Omental fat pad (tissue), 4 donors: Measurements from ENCODE around the gene TPMT. TPM values are rescaled to one million over a fixed set of nuclear protein-coding genes. Genes with fewer than 3 reads are reported as not detected.

Experiments
- ATAC-seq: fragments of 150-250 bp; one replicate; pipeline ENCODE4 v1.9.1; 2016; ENCODE audit warnings: mild to moderate bottlenecking, moderate library complexity; ENCODE audit not compliant: low FRiP score
- DNase-seq: peaks from one replicate; pipeline ENCODE4 v3.0.0-alpha.2; 2019; ENCODE audit warnings: low spot score
- total RNA-seq, 4 donors: library from RNA; depleted of rRNA; stranded (reverse); fragments of >200 nt; gene quantifications; one replicate each; pipeline ENCODE4 v1.1.0, GENCODE V29; 2016
- TF ChIP-seq, protein P1 (sequence below), 3 donors: fragments of 450-650 bp; IDR thresholded peaks; one replicate each; pipeline ENCODE4 v1.5.1; 2016 to 2017; ENCODE audit warnings: antibody characterized with exemption in 3 of 3, mild to moderate bottlenecking in 3 of 3, moderate library complexity in 2 of 3

The TPMT gene
- total RNA-seq, 4 donors from 2014 or later: 4.5 to 7.2 (median 6.8) TPM

- ATAC-seq (no peak), DNase-seq (no peak)
- TF ChIP-seq, protein P1, sequence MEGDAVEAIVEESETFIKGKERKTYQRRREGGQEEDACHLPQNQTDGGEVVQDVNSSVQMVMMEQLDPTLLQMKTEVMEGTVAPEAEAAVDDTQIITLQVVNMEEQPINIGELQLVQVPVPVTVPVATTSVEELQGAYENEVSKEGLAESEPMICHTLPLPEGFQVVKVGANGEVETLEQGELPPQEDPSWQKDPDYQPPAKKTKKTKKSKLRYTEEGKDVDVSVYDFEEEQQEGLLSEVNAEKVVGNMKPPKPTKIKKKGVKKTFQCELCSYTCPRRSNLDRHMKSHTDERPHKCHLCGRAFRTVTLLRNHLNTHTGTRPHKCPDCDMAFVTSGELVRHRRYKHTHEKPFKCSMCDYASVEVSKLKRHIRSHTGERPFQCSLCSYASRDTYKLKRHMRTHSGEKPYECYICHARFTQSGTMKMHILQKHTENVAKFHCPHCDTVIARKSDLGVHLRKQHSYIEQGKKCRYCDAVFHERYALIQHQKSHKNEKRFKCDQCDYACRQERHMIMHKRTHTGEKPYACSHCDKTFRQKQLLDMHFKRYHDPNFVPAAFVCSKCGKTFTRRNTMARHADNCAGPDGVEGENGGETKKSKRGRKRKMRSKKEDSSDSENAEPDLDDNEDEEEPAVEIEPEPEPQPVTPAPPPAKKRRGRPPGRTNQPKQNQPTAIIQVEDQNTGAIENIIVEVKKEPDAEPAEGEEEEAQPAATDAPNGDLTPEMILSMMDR (IDR thresholded peaks at IDR 0.05): no peak
These were observed 54.6 kb downstream of the TPMT start for GRCh38 chr6:18100296-18100695.

DNA sequence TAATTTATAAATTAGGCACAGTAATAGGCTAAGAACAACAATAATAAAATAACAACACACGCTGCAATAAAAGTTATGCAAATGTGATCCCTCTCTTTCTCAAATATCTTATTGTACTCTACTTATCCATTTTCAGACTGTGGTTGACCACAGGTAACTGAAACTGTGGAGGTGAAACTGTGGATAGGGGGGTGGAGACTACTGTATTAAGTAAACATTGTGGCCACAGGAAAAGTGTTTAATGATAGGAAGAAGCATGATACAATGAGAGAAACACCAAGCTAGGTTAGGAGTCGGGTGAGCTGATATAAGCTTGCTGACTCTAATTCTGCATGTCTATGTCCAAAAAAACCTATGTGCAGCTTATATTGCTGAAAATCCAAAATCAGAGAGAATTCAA lies 55.4 kb downstream of the TPMT start:
- ATAC-seq: no peak
- TF ChIP-seq, protein P1 (IDR thresholded peaks at IDR 0.05): no peak

GRCh38 chr6:18096423-18096822 lies 58.5 kb downstream of the TPMT start:
- no peak for ATAC-seq
- TF ChIP-seq, protein P1 (IDR thresholded peaks at IDR 0.05): no peak
- no peak for DNase-seq

More for the DNA sequence above, 55.4 kb downstream of the TPMT start:
- no peak for DNase-seq

- ATAC-seq (no peak), DNase-seq (no peak)
- TF ChIP-seq, protein P1 (IDR thresholded peaks at IDR 0.05): no peak
These were observed 63.5 kb downstream of the TPMT start for GRCh38 chr6:18091382-18091781.

GRCh38 chr6:18090349-18090786 lies 64.5 kb downstream of the TPMT start:
- DNase-seq: no peak
- no peak for ATAC-seq
- TF ChIP-seq, protein P1 (IDR thresholded peaks at IDR 0.05): no peak

DNA sequence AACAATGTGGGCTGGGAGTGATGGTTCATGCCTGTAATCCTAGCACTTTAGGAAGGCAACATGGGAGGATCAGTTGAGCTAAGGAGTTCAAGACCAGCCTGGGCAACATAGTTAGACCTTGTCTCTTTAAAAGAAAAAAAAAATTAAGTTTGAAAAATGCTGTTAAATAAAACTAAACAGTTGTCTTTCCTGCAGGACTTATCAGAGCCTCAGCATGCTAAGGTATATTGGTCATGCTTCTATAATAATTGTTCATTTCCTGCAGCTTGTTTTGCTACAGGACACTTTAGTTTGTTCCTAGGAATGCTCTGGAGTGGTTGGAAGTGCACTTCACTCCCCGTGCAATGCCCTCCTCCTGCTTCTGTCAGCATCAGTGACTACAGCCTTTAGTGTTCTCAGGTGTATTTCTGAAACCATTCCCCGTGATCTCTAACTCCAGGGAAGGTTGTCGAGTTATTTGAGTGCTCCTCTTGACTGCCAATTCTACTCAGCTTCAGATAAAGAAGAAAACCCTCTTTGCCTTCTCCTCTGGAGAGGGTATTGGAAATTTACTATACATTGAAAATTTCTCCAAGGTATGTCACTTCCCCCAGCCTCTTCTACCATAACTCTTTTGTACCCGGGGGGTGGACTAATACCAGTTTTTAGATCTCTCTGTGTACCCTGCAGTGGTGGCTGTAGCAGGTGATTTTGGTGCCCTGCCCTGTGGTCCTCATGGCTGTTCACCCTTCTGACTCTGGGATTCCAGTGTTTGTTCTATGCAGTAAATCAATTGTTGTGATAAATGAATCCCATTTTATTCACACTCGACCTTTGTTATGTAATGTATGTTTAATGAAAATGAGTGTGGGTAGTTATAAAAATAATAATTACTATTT lies 66.2 kb downstream of the TPMT start:
- ATAC-seq (no peak), DNase-seq (no peak)
- TF ChIP-seq, protein P1 (IDR thresholded peaks at IDR 0.05): no peak
